ENCODE measurements around the gene NXPH4.

The NXPH4 gene

GRCh38 chr12:57268264-57268663 is 51.7 kb downstream of the NXPH4 start:
- peaks cover 2 to 5% of the 10 kb centered on the region in 2 donors for H3K4me1 Mint-ChIP-seq (ENCODE audit: low read depth in 2 of 2)
- peaks cover 70% of the 10 kb centered on the region for H3K36me3 Mint-ChIP-seq (ENCODE audit: insufficient read depth)
- H3K9me3 Mint-ChIP-seq, result no peaks in the 10 kb centered on the region
- peak overlapping the region; percentile 12 to 31 for H3K27ac Mint-ChIP-seq
- no peak overlapping the region for H3K4me3 Mint-ChIP-seq
- H3K27me3 Mint-ChIP-seq, result no peaks in the 10 kb centered on the region
- no peak for DNase-seq
- no peak for ATAC-seq (replicated peaks)

- no peaks in the 10 kb centered on the region for H3K9me3 Mint-ChIP-seq
- DNase-seq, result no peak
- ATAC-seq (replicated peaks), result no peak
- H3K4me3 Mint-ChIP-seq, result no peak overlapping the region
- peak overlapping the region in 1 of 2 donors; percentile 39 for H3K27ac Mint-ChIP-seq
- H3K36me3 Mint-ChIP-seq (ENCODE audit: insufficient read depth), result peaks cover 76% of the 10 kb centered on the region
- H3K27me3 Mint-ChIP-seq, result no peaks in the 10 kb centered on the region
- no peaks in the 10 kb centered on the region for H3K4me1 Mint-ChIP-seq (ENCODE audit: low read depth in 2 of 2)
Measured at GRCh38 chr12:57270966-57271470, 54.4 kb downstream of the NXPH4 start.

GRCh38 chr12:57272337-57273151 is 56.0 kb downstream of the NXPH4 start:
- Mint-ChIP-seq H3K9me3 (no peaks in the 10 kb centered on the region), H3K36me3 (ENCODE audit: insufficient read depth) (peaks cover 77% of the 10 kb centered on the region), H3K27ac (peak overlapping the region in 1 of 2 donors; percentile 84), H3K27me3 (no peaks in the 10 kb centered on the region), H3K4me1 (ENCODE audit: low read depth in 2 of 2) (no peaks in the 10 kb centered on the region), H3K4me3 (no peak overlapping the region)
- ATAC-seq (replicated peaks) (no peak), DNase-seq (no peak)

GRCh38 chr12:57273516-57273915 is 56.9 kb downstream of the NXPH4 start:
- no peak for ATAC-seq (replicated peaks)
- Mint-ChIP-seq H3K27me3 (no peaks in the 10 kb centered on the region), H3K27ac (peak overlapping the region in 1 of 2 donors; percentile 52), H3K4me1 (ENCODE audit: low read depth in 2 of 2) (no peaks in the 10 kb centered on the region), H3K4me3 (no peak overlapping the region), H3K9me3 (no peaks in the 10 kb centered on the region), H3K36me3 (ENCODE audit: insufficient read depth) (peaks cover 76% of the 10 kb centered on the region)
- no peak for DNase-seq

All from effector memory CD8-positive, alpha-beta T cell (primary cell).